Tibial nerve (tissue), 3 donors: Measurements from ENCODE around the gene PHYH.

Source experiments
- POLR2A ChIP-seq, 2 donors: fragments of 450-650 bp; IDR thresholded peaks; one replicate each; pipeline ENCODE4 v1.6.1; 2017; ENCODE audit warnings: antibody characterized with exemption in 2 of 2, mild to moderate bottlenecking in 2 of 2, moderate library complexity in 2 of 2
- TF ChIP-seq, protein P1 (sequence below), 5 experiments: fragments of 200-600 bp in 3 of 5; fragments of 450-650 bp in 2 of 5; sonication (generic) in 3 of 5; IDR thresholded peaks; one replicate each; pipeline ENCODE4 v1.5.1; 2016 to 2019; ENCODE audit warnings: antibody characterized with exemption in 5 of 5, mild to moderate bottlenecking in 3 of 5, moderate library complexity in 2 of 5

DNA sequence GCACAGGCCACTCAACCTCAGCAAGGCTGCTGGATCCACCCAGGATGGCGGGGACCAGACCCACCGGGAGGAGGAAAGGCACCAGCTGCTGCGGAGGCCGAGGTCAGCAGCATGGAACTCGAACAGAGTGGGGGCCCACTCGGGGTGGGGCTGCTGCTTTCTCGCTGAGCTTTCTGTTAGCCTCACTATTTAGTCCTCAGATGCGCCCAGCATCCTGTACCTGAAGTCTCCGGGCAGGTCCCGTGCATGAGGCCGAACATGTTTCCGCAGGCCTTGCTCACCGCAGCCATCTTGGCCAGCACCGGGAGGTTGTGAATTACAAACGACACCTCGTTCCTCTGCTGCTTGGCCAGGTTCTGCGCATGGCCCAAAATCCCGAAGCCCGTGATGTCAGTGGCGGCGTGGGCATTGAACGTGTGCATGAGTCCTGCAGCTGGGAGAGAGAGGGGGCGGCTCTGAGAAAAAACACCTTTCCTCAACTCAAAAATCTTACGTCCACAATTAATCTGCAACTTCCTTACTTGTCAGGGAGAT lies 22.8 kb upstream of the PHYH start:
- TF ChIP-seq, protein P1, sequence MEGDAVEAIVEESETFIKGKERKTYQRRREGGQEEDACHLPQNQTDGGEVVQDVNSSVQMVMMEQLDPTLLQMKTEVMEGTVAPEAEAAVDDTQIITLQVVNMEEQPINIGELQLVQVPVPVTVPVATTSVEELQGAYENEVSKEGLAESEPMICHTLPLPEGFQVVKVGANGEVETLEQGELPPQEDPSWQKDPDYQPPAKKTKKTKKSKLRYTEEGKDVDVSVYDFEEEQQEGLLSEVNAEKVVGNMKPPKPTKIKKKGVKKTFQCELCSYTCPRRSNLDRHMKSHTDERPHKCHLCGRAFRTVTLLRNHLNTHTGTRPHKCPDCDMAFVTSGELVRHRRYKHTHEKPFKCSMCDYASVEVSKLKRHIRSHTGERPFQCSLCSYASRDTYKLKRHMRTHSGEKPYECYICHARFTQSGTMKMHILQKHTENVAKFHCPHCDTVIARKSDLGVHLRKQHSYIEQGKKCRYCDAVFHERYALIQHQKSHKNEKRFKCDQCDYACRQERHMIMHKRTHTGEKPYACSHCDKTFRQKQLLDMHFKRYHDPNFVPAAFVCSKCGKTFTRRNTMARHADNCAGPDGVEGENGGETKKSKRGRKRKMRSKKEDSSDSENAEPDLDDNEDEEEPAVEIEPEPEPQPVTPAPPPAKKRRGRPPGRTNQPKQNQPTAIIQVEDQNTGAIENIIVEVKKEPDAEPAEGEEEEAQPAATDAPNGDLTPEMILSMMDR (IDR thresholded peaks at IDR 0.05): no peak
- TF ChIP-seq POLR2A (IDR thresholded peaks at IDR 0.05): no peak
